HG03342 (cell line): ENCODE data around the gene CFAP221.

Experiments
- ATAC-seq: cut with Tn5 transposase; IDR thresholded peaks from one replicate; pipeline ENCODE4 v1.9.1; 2021; ENCODE audit warnings: mild to moderate bottlenecking, moderate library complexity; ENCODE audit not compliant: unreplicated experiment

Gene CFAP221

GRCh38 chr2:119536211-119536610 lies 8.0 kb upstream of the CFAP221 start:
- ATAC-seq: no peak

- no peak for ATAC-seq
Measured at GRCh38 chr2:119536707-119537106, 7.5 kb upstream of the CFAP221 start.

GRCh38 chr2:119537792-119538191 lies 6.5 kb upstream of the CFAP221 start:
- ATAC-seq: no peak

GRCh38 chr2:119541476-119541875 lies 2.8 kb upstream of the CFAP221 start:
- ATAC-seq: no peak

- ATAC-seq: no peak
Measured at GRCh38 chr2:119544939-119545475, 758 bp downstream of the CFAP221 start.

- no peak for ATAC-seq
Measured at GRCh38 chr2:119545754-119546446, 1.7 kb downstream of the CFAP221 start.

GRCh38 chr2:119546447-119546767 lies 2.2 kb downstream of the CFAP221 start:
- no peak for ATAC-seq

GRCh38 chr2:119548516-119549120 lies 4.4 kb downstream of the CFAP221 start:
- no peak for ATAC-seq

GRCh38 chr2:119549241-119549640 lies 5.0 kb downstream of the CFAP221 start:
- no peak for ATAC-seq

- ATAC-seq: no peak
Measured at GRCh38 chr2:119550346-119550745, 6.1 kb downstream of the CFAP221 start.

- ATAC-seq: no peak
Measured at GRCh38 chr2:119550856-119551255, 6.6 kb downstream of the CFAP221 start.

GRCh38 chr2:119552902-119553301 lies 8.7 kb downstream of the CFAP221 start:
- no peak for ATAC-seq

GRCh38 chr2:119553687-119554344 lies 9.6 kb downstream of the CFAP221 start:
- no peak for ATAC-seq

GRCh38 chr2:119565481-119565880 lies 21.2 kb downstream of the CFAP221 start:
- no peak for ATAC-seq

GRCh38 chr2:119567292-119567691 lies 23.0 kb downstream of the CFAP221 start:
- no peak for ATAC-seq

GRCh38 chr2:119574108-119574815 lies 30.0 kb downstream of the CFAP221 start:
- peak; percentile 94 for ATAC-seq

GRCh38 chr2:119574864-119575263 lies 30.6 kb downstream of the CFAP221 start:
- no peak for ATAC-seq

- no peak for ATAC-seq
Measured at GRCh38 chr2:119575439-119575838, 31.2 kb downstream of the CFAP221 start.

- no peak for ATAC-seq
Measured at GRCh38 chr2:119579424-119580295, 35.4 kb downstream of the CFAP221 start.

GRCh38 chr2:119580550-119581072 lies 36.4 kb downstream of the CFAP221 start:
- no peak for ATAC-seq
